SK-N-SH (cell line): ENCODE results near the gene ACO1. TPM values are rescaled to one million over a fixed set of nuclear protein-coding genes. Genes with fewer than 3 reads are reported as not detected.

Source experiments
- CTCF ChIA-PET: fragments of 300-600, 350-600 bp; formaldehyde crosslinking; extraction: SDS; loops from one replicate; lab custom pipeline; 2021; lab: Yijun Ruan, JAX
- POLR2A ChIA-PET: fragments of 350-600 bp; sonication (Branson Sonifier 250); formaldehyde crosslinking; extraction: SDS; loops from one replicate; lab custom pipeline; 2020; ENCODE audit warnings: antibody characterized with exemption, inconsistent platforms; lab: Yijun Ruan, JAX
- DNase-seq: peaks from one replicate; pipeline ENCODE4 v3.0.0; 2012
- H2AFZ ChIP-seq: fragments of 200-600 bp; sonication (generic); 2 replicates; pipeline ENCODE4 v1.8.1; 2016; ENCODE audit warnings: antibody characterized with exemption, mild to moderate bottlenecking, low read depth
- H3F3A ChIP-seq: fragments of 200-600 bp; sonication (generic); replicated peaks from 2 replicates; pipeline ENCODE3; 2016; ENCODE audit warnings: antibody characterized with exemption, mild to moderate bottlenecking; ENCODE audit not compliant: insufficient read depth
- H3K27ac ChIP-seq, 2 experiments: fragments of 200-500 bp in 1 of 2; fragments of 200-600 bp in 1 of 2; sonication (Bioruptor generic) in 1 of 2; sonication (generic), shearing (Covaris generic) in 1 of 2; 2 replicates each; pipeline versions ENCODE4 v1.5.1 to v1.6.1; 2014 to 2016; ENCODE audit warnings: low read depth in 2 of 2, inconsistent platforms in 1 of 2, low read length in 1 of 2, mild to moderate bottlenecking in 1 of 2, mixed read lengths in 1 of 2
- H3K27me3 ChIP-seq: fragments of 200-600 bp; sonication (generic), shearing (Covaris generic); 2 replicates; pipeline ENCODE4 v1.6.1; 2016; ENCODE audit warnings: mixed run types; ENCODE audit not compliant: insufficient read depth
- H3K36me3 ChIP-seq, 2 experiments: fragments of 200-500 bp in 1 of 2; fragments of 200-600 bp in 1 of 2; sonication (Bioruptor generic) in 1 of 2; sonication (generic) in 1 of 2; replicated peaks in 1 of 2; 2 replicates each; pipeline versions ENCODE3 to v1.5.1; 2014 to 2016; ENCODE audit warnings: low read length in 1 of 2, mild to moderate bottlenecking in 1 of 2; ENCODE audit not compliant: insufficient read depth in 2 of 2, control insufficient read depth in 1 of 2
- H3K4me1 ChIP-seq, 2 experiments: fragments of 200-500 bp in 1 of 2; fragments of 200-600 bp in 1 of 2; sonication (Bioruptor generic) in 1 of 2; sonication (generic), shearing (Covaris generic) in 1 of 2; 2 replicates each; pipeline versions ENCODE4 v1.5.1 to v1.6.1; 2014 to 2016; ENCODE audit warnings: low read depth in 1 of 2, low read length in 1 of 2, mixed run types in 1 of 2; ENCODE audit not compliant: insufficient read depth in 2 of 2, control insufficient read depth in 1 of 2
- H3K4me2 ChIP-seq: fragments of 200-600 bp; sonication (generic), shearing (Covaris generic); 2 replicates; pipeline ENCODE4 v1.6.1; 2017; ENCODE audit warnings: mixed run types
- H3K4me3 ChIP-seq, 2 experiments: fragments of 200-500 bp in 1 of 2; fragments of 200-600 bp in 1 of 2; sonication (Bioruptor generic) in 1 of 2; sonication (generic), shearing (Covaris generic) in 1 of 2; 2 replicates each; pipeline versions ENCODE4 v1.5.1 to v1.8.1; 2014 to 2016; ENCODE audit warnings: low read depth in 2 of 2, inconsistent platforms in 1 of 2, low read length in 1 of 2, mild to moderate bottlenecking in 1 of 2, mixed read lengths in 1 of 2, moderate library complexity in 1 of 2
- H3K79me2 ChIP-seq: fragments of 200-600 bp; sonication (generic); 2 replicates; pipeline ENCODE4 v1.8.1; 2017; ENCODE audit warnings: mild to moderate bottlenecking; ENCODE audit not compliant: insufficient read depth
- H3K9ac ChIP-seq: fragments of 200-600 bp; sonication (generic); 2 replicates; pipeline ENCODE4 v1.6.1; 2017; ENCODE audit warnings: mixed run types
- H3K9me2 ChIP-seq: fragments of 200-600 bp; sonication (generic); 2 replicates; pipeline ENCODE4 v1.6.1; 2017; ENCODE audit warnings: mixed run types
- H3K9me3 ChIP-seq: fragments of 200-600 bp; sonication (generic); 2 replicates; pipeline ENCODE4 v1.6.1; 2017; ENCODE audit warnings: mixed run types, mild to moderate bottlenecking, moderate library complexity
- H4K20me1 ChIP-seq: fragments of 200-600 bp; sonication (generic); 2 replicates; pipeline ENCODE4 v1.6.1; 2017; ENCODE audit warnings: mild to moderate bottlenecking, mixed run types; ENCODE audit not compliant: insufficient read depth
- CHD2 ChIP-seq: fragments of 150-350 bp; IDR thresholded peaks from 2 replicates; pipeline ENCODE4 v1.6.1; 2018; ENCODE audit warnings: low read length; ENCODE audit not compliant: partially characterized antibody
- FOSL2 ChIP-seq: IDR thresholded peaks from 2 replicates; pipeline ENCODE4 v1.4.0; 2012; ENCODE audit warnings: low read depth, mild to moderate bottlenecking, moderate library complexity, borderline replicate concordance
- FOXM1 ChIP-seq: IDR thresholded peaks from 2 replicates; pipeline ENCODE4 v1.4.0; 2012; ENCODE audit warnings: low read depth, mild to moderate bottlenecking
- GATA2 ChIP-seq: sonication (generic); formaldehyde crosslinking; IDR thresholded peaks from 2 replicates; pipeline ENCODE4 v1.5.0; 2020; ENCODE audit warnings: mild to moderate bottlenecking, missing genetic modification reagents
- JUND ChIP-seq: IDR thresholded peaks from 2 replicates; pipeline ENCODE4 v1.4.0; 2012
- MEF2A ChIP-seq: IDR thresholded peaks from 2 replicates; pipeline ENCODE4 v1.4.0; 2012; ENCODE audit warnings: low read depth, borderline replicate concordance
- NFIC ChIP-seq: IDR thresholded peaks from 2 replicates; pipeline ENCODE4 v1.4.0; 2012; ENCODE audit warnings: borderline replicate concordance
- PBX3 ChIP-seq: IDR thresholded peaks from 2 replicates; pipeline ENCODE4; 2012
- RAD21 ChIP-seq: IDR thresholded peaks from 2 replicates; pipeline ENCODE4 v1.6.1; 2012; ENCODE audit warnings: mild to moderate bottlenecking, low read length
- RFX5 ChIP-seq: IDR thresholded peaks from 2 replicates; pipeline ENCODE4 v1.6.1; 2012; ENCODE audit warnings: mild to moderate bottlenecking, improper control_type of control experiment, low read length
- RXRA ChIP-seq: IDR thresholded peaks from 2 replicates; pipeline ENCODE4 v1.4.0; 2012; ENCODE audit warnings: low read depth, mild to moderate bottlenecking, borderline replicate concordance
- SMC3 ChIP-seq: IDR thresholded peaks from 2 replicates; pipeline ENCODE4 v1.6.1; 2012; ENCODE audit warnings: low read depth, low read length, improper control_type of control experiment
- TAF1 ChIP-seq: IDR thresholded peaks from 2 replicates; pipeline ENCODE4 v1.6.1; 2012; ENCODE audit warnings: low read depth, mild to moderate bottlenecking, low read length, moderate library complexity, borderline replicate concordance
- TCF12 ChIP-seq: IDR thresholded peaks from 2 replicates; pipeline ENCODE4 v1.4.0; 2012
- TEAD4 ChIP-seq: IDR thresholded peaks from 2 replicates; pipeline ENCODE4 v1.4.0; 2012; ENCODE audit warnings: mild to moderate bottlenecking, borderline replicate concordance; ENCODE audit not compliant: insufficient read depth
- WGBS: methylation state at CpG from one replicate; pipeline ENCODE4 v1.1.6; 2017; ENCODE audit warnings: low lambda C conversion rate; 5-methylcytosine and 5-hydroxymethylcytosine counted together
- polyA plus RNA-seq, 3 experiments: library from polyadenylated mRNA; depleted of rRNA; stranded (reverse); fragments of >200 nt; gene quantifications; 2 replicates each; pipeline ENCODE4 v1.2.3, GENCODE V29; 2012
- TF ChIP-seq, protein P1 (sequence below): fragments of 150-350 bp; IDR thresholded peaks from 2 replicates; pipeline ENCODE4 v1.6.1; 2016; ENCODE audit warnings: mild to moderate bottlenecking, low read depth, low read length
- TF ChIP-seq, protein P2 (sequence below): IDR thresholded peaks from 2 replicates; pipeline ENCODE4 v1.4.0; 2012; ENCODE audit warnings: low read depth, borderline replicate concordance
- TF ChIP-seq, protein P3 (sequence below): IDR thresholded peaks from 2 replicates; pipeline ENCODE4 v1.4.0; 2012; ENCODE audit warnings: low read depth, borderline replicate concordance

Gene ACO1
- polyA plus RNA-seq, 1 of the 3 experiments (the other 2 are of a cell fraction): 25.4 TPM

DNA sequence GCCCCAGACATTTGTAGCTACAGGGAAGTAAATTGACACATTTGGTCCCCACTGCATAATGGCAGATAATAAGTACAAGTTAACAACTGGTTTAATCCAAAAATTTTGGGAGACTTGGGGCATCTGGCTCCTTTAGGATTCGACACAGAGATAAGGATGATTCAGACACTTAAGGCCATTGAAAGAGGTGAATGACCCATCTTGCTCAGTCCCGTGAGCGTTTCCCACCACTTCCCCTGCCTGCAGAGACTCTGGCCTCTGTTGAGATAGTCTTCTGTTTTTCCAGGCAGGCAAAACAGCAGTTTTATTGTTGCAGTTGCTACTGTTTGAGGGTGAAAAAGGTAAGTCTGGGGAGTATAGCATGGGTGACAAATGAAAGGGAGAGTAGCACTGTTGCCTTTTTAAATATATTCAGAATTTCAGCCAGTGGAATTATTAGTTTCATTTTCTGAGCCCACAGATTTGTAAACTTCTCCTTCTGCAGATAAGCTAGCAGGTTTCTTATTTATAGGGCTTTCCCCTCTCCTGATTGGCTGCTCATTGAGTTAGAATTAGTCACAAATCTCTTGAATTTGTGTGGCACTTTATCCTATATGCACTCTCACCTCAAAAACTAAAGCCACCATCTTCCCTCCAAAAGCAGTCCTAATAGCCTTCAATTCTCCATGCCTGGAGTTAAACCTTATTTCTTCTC, 19.3 kb downstream of the ACO1 start:
- Histone ChIP-seq H4K20me1 (no peaks in the 10 kb centered on the region), H3K9me3 (peaks cover 6% of the 10 kb centered on the region; the same call in 1 of the 2 replicates), H3K4me2 (no peak overlapping the region), H3F3A (no peaks in the 10 kb centered on the region), H3K9me2 (no peaks in the 10 kb centered on the region)
- 60% methylated on average over 3 of the region's 3 CpGs for WGBS
- ChIA-PET CTCF (interaction anchor here (0.8 to 1.1 kb wide), 3 partner anchors 25 to 29 kb away, joined by 3 to 4 read pairs (median 4); no protein-coding TSS in a partner anchor), POLR2A (no interaction called here)
- TF ChIP-seq NFIC (no peak), TEAD4 (no peak), MEF2A (no peak), FOSL2 (no peak), RAD21 (no peak), TCF12 (no peak), TAF1 (no peak), RXRA (no peak), JUND (no peak), SMC3 (no peak), CHD2 (no peak), PBX3 (no peak), FOXM1 (no peak), GATA2 (CRISPR knock-in tag) (no peak), RFX5 (no peak)
- TF ChIP-seq, protein P1, sequence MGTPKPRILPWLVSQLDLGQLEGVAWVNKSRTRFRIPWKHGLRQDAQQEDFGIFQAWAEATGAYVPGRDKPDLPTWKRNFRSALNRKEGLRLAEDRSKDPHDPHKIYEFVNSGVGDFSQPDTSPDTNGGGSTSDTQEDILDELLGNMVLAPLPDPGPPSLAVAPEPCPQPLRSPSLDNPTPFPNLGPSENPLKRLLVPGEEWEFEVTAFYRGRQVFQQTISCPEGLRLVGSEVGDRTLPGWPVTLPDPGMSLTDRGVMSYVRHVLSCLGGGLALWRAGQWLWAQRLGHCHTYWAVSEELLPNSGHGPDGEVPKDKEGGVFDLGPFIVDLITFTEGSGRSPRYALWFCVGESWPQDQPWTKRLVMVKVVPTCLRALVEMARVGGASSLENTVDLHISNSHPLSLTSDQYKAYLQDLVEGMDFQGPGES: no peak
- TF ChIP-seq, protein P2, sequence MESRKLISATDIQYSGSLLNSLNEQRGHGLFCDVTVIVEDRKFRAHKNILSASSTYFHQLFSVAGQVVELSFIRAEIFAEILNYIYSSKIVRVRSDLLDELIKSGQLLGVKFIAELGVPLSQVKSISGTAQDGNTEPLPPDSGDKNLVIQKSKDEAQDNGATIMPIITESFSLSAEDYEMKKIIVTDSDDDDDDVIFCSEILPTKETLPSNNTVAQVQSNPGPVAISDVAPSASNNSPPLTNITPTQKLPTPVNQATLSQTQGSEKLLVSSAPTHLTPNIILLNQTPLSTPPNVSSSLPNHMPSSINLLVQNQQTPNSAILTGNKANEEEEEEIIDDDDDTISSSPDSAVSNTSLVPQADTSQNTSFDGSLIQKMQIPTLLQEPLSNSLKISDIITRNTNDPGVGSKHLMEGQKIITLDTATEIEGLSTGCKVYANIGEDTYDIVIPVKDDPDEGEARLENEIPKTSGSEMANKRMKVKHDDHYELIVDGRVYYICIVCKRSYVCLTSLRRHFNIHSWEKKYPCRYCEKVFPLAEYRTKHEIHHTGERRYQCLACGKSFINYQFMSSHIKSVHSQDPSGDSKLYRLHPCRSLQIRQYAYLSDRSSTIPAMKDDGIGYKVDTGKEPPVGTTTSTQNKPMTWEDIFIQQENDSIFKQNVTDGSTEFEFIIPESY: no peak
- TF ChIP-seq, protein P3, sequence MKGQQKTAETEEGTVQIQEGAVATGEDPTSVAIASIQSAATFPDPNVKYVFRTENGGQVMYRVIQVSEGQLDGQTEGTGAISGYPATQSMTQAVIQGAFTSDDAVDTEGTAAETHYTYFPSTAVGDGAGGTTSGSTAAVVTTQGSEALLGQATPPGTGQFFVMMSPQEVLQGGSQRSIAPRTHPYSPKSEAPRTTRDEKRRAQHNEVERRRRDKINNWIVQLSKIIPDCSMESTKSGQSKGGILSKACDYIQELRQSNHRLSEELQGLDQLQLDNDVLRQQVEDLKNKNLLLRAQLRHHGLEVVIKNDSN: no peak
- TF ChIP-seq, all 33 proteins: peak for 0
- DNase-seq: no peak
- Histone ChIP-seq H3K79me2 (peaks cover 9% of the 10 kb centered on the region; the same call in 1 of the 2 replicates), H3K27me3 (no peaks in the 10 kb centered on the region), H3K4me3 (no peak overlapping the region), H3K36me3 (peaks cover 20 to 29% of the 10 kb centered on the region in 2 experiments), H3K27ac (no peak overlapping the region), H3K9ac (no peak overlapping the region), H3K4me1 (no peaks in the 10 kb centered on the region), H2AFZ (no peak overlapping the region)
